T-cell (primary cell): ENCODE results near the gene MBD5. TPM values are rescaled to one million over a fixed set of nuclear protein-coding genes. Genes with fewer than 3 reads are reported as not detected.

Source experiments
- ATAC-seq, 4 experiments: fragments of 200-7000 bp in 3 of 4; fragments of 150-1000 bp in 1 of 4; cut with Tn5 transposase; replicated peaks in 1 of 4; 1 replicate in 3 of 4; 2 replicates in 1 of 4; pipeline ENCODE4 v1.10.0; 2021; ENCODE audit warnings: moderate library complexity in 3 of 4, mild to moderate bottlenecking in 2 of 4, moderate number of reproducible peaks in 1 of 4
- CTCF ChIA-PET, 2 donors: fragments of 300-600 bp; sonication (Branson Sonifier 250); formaldehyde crosslinking; loops; one replicate each; lab custom pipeline; 2022; ENCODE audit warnings: antibody characterized with exemption in 2 of 2; lab: Charles Lee
- POLR2A ChIA-PET, 2 donors: fragments of 300-600 bp; sonication (Branson Sonifier 250); formaldehyde crosslinking; loops; one replicate each; lab custom pipeline; 2022; ENCODE audit warnings: antibody characterized with exemption in 2 of 2; lab: Charles Lee
- DNase-seq, 35 experiments: peaks; one replicate each; pipeline versions ENCODE4 v3.0.0 to v3.0.0-alpha.2; 2013 to 2023
- H3K27ac ChIP-seq: one replicate; pipeline ENCODE4 v1.5.1; 2013; ENCODE audit warnings: low read length
- H3K27me3 ChIP-seq, 2 experiments: replicated peaks in 1 of 2; 1 replicate in 1 of 2; 2 replicates in 1 of 2; pipeline versions ENCODE4 v1.6.1 to v1.7.0; 2013; ENCODE audit warnings: low read length in 1 of 2, mixed read lengths in 1 of 2; ENCODE audit not compliant: control insufficient read depth in 2 of 2, insufficient read depth in 2 of 2; ENCODE audit errors: extremely low read depth in 1 of 2
- H3K36me3 ChIP-seq, 2 donors: 1 replicate in 1 of 2; 2 replicates in 1 of 2; pipeline versions ENCODE4 v1.6.1 to v1.7.0; 2013; ENCODE audit warnings: low read length in 1 of 2; ENCODE audit not compliant: control insufficient read depth in 2 of 2, insufficient read depth in 1 of 2; ENCODE audit errors: extremely low read depth in 1 of 2
- H3K4me1 ChIP-seq, 2 experiments: 1 replicate in 1 of 2; 2 replicates in 1 of 2; pipeline versions ENCODE4 v1.6.1 to v1.7.0; 2013; ENCODE audit warnings: low read length in 2 of 2, mixed read lengths in 1 of 2; ENCODE audit not compliant: insufficient read depth in 2 of 2, control insufficient read depth in 1 of 2; ENCODE audit errors: extremely low read depth in 1 of 2
- H3K4me3 ChIP-seq, 2 donors: 1 replicate in 1 of 2; 2 replicates in 1 of 2; pipeline versions ENCODE4 v1.5.1 to v1.7.0; 2013; ENCODE audit warnings: mild to moderate bottlenecking in 2 of 2, low read length in 1 of 2, moderate library complexity in 1 of 2; ENCODE audit not compliant: control insufficient read depth in 1 of 2; ENCODE audit errors: extremely low read depth in 1 of 2
- H3K9me3 ChIP-seq: 2 replicates; pipeline ENCODE4 v1.7.0; 2013
- H3K27ac Mint-ChIP-seq, 2 donors: one replicate each; pipeline ENCODE4 v1.8.0; 2020 to 2021; ENCODE audit warnings: mild to moderate bottlenecking in 2 of 2, mixed read lengths in 2 of 2
- H3K27me3 Mint-ChIP-seq, 2 donors: one replicate each; pipeline ENCODE4 v1.8.0; 2021 to 2022; ENCODE audit warnings: mixed read lengths in 2 of 2
- H3K36me3 Mint-ChIP-seq: one replicate; pipeline ENCODE4 v1.8.0; 2021; ENCODE audit warnings: mixed read lengths
- H3K4me1 Mint-ChIP-seq, 3 donors: one replicate each; pipeline ENCODE4 v1.8.0; 2020 to 2022; ENCODE audit warnings: mixed read lengths in 3 of 3, mild to moderate bottlenecking in 1 of 3
- H3K4me3 Mint-ChIP-seq, 3 donors: one replicate each; pipeline ENCODE4 v1.8.0; 2020 to 2022; ENCODE audit warnings: mild to moderate bottlenecking in 3 of 3, mixed read lengths in 3 of 3, moderate library complexity in 3 of 3
- H3K9me3 Mint-ChIP-seq, 3 donors: one replicate each; pipeline ENCODE4 v1.8.0; 2020 to 2022; ENCODE audit warnings: mixed read lengths in 3 of 3
- WGBS: methylation state at CpG from one replicate; pipeline ENCODE4 v1.1.5; 2013; ENCODE audit warnings: missing lambda C conversion rate; ENCODE audit not compliant: insufficient coverage; 5-methylcytosine and 5-hydroxymethylcytosine counted together
- total RNA-seq, 35 experiments: library from RNA in 6 of 35; stranded (reverse) in 6 of 35; fragments of 120-200 nt in 1 of 35; gene quantifications; one replicate each; pipeline versions ENCODE4 v1.2.1 to v1.2.4 and lab custom pipeline; 2013 to 2026

Gene MBD5
- total RNA-seq, 5 donors from 2014 or later (not counting 1 experiment from before 2014, with no cell fraction given), result 34.6 to 81.9 (median 45.6) TPM

DNA sequence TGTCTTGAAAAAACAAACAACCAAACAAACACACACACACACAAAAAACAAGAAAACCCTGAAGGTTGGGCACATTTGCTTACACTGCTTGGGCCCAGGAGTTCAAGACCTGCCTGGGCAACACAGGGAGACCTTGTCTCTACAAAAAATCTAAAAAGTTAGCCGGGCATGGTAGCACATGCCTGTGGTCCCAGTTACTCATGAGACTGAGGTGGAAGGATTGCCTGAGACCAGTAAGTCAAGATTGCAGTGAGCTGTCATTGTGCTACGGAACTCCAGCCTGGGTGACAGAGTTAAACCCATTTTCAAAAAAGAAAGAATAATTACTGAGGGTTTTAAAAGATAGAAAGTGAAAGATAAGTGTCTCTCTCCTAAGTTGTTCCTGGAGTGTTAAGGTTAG lies 103.4 kb downstream of the MBD5 start:
- ChIA-PET CTCF (no interaction called here), POLR2A (no interaction called here)
- H3K4me1 Mint-ChIP-seq, result peaks cover 1 to 16% (median 6%) of the 10 kb centered on the region in 3 donors
- no peaks in the 10 kb centered on the region for H3K36me3 ChIP-seq
- no peaks in the 10 kb centered on the region for H3K27me3 ChIP-seq
- H3K4me3 ChIP-seq, result no peak overlapping the region
- DNase-seq (no peak), ATAC-seq (no peak)
- no peak overlapping the region for H3K4me3 Mint-ChIP-seq
- no peaks in the 10 kb centered on the region for H3K27me3 Mint-ChIP-seq
- no peaks in the 10 kb centered on the region for H3K9me3 ChIP-seq
- H3K4me1 ChIP-seq, result no peaks in the 10 kb centered on the region
- H3K27ac ChIP-seq, result no peak overlapping the region
- H3K27ac Mint-ChIP-seq, result no peak overlapping the region
- H3K36me3 Mint-ChIP-seq, result peaks cover 23% of the 10 kb centered on the region
- H3K9me3 Mint-ChIP-seq, result peaks cover 0 to 5% (median 4%) of the 10 kb centered on the region in 3 donors
- 100% methylated on average over 1 of the region's 2 CpGs for WGBS

DNA sequence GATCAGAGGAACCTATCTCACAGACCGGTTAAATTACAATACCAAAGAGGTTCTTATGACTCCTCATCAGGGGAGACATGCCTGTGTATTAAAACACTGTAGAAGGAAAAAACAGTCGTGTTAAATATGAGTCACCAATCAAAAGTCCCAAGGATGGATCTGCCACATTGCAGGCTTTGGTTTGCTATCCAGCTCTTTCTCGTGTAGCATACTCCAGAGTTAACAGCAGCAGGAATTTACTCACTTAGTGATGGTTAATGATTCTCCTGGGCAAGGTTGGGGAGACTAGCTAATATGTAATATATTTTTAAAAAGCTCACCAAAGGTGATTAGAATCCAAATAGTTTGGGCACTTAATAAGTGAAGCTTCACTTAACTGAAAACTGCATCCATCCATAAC lies 109.7 kb downstream of the MBD5 start:
- Histone ChIP-seq H3K27me3 (no peaks in the 10 kb centered on the region), H3K4me3 (no peak overlapping the region), H3K36me3 (no peaks in the 10 kb centered on the region), H3K9me3 (no peaks in the 10 kb centered on the region), H3K27ac (no peak overlapping the region), H3K4me1 (no peaks in the 10 kb centered on the region)
- H3K4me3 Mint-ChIP-seq, result no peak overlapping the region
- H3K27ac Mint-ChIP-seq, result no peak overlapping the region
- POLR2A ChIA-PET, result no interaction called here
- H3K4me1 Mint-ChIP-seq, result peaks cover 1 to 10% (median 6%) of the 10 kb centered on the region in 3 donors
- no peak for ATAC-seq
- no CpG with 5 or more reads among the region's 3 CpGs for WGBS
- no peaks in the 10 kb centered on the region for H3K9me3 Mint-ChIP-seq
- CTCF ChIA-PET, result no interaction called here
- no peaks in the 10 kb centered on the region for H3K27me3 Mint-ChIP-seq
- H3K36me3 Mint-ChIP-seq, result peaks cover 7% of the 10 kb centered on the region
- DNase-seq, result no peak

DNA sequence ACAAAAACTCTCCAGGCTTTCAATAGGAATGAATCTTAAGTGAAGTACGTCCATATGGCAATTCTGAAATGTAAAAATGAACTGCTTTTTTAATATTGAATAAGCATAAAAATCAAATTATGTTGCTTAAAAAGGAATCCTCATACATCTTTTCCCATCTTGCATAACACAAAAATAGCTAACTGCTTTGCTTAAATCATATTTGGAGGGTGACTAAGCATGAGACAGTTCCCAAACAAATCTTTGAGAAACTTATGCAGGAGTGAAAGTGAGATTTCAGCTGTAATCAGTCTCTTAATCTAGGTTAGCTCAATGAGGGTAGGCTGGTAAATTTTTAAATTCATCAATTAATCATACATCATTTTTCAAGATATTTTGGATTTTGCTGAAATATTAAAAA lies 111.5 kb downstream of the MBD5 start:
- H3K27me3 ChIP-seq, result no peaks in the 10 kb centered on the region
- POLR2A ChIA-PET, result no interaction called here
- ATAC-seq (no peak), DNase-seq (no peak)
- H3K9me3 Mint-ChIP-seq, result no peaks in the 10 kb centered on the region
- WGBS, result no CpG with 5 or more reads among the region's 1 CpG
- H3K27ac ChIP-seq, result no peak overlapping the region
- H3K36me3 ChIP-seq, result no peaks in the 10 kb centered on the region
- peaks cover 9% of the 10 kb centered on the region for H3K36me3 Mint-ChIP-seq
- no peaks in the 10 kb centered on the region for H3K9me3 ChIP-seq
- no peaks in the 10 kb centered on the region for H3K27me3 Mint-ChIP-seq
- no peak overlapping the region for H3K4me3 ChIP-seq
- H3K4me1 Mint-ChIP-seq, result peaks cover 0 to 12% (median 6%) of the 10 kb centered on the region in 3 donors
- H3K27ac Mint-ChIP-seq, result no peak overlapping the region
- no peaks in the 10 kb centered on the region for H3K4me1 ChIP-seq
- CTCF ChIA-PET, result interaction anchor here in 1 of 2 donors (0.6 kb wide), 1 partner anchor 472 kb away, joined by 3 read pairs; no protein-coding TSS in a partner anchor
- H3K4me3 Mint-ChIP-seq, result no peak overlapping the region

DNA sequence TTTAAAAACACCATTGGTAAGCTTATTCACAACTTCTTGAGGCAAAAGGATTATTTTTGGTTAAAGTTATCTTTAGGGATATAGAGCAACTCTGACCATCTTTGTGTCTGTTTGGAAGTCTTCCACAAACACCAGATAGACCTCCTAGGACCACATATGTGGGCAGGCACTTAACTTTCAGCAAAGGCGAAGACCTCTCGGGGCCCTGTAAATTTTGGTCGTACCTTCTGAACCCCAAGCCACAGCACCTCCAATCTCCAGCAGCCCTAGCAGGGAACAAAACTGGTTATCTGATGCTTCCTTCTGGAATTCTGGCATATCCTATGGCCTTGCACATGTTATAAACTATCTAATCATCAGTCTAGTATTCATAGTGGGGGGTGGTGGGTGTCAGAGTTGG lies 114.8 kb downstream of the MBD5 start:
- Histone ChIP-seq H3K9me3 (no peaks in the 10 kb centered on the region), H3K4me1 (no peaks in the 10 kb centered on the region), H3K4me3 (no peak overlapping the region), H3K27me3 (no peaks in the 10 kb centered on the region), H3K27ac (no peak overlapping the region), H3K36me3 (no peaks in the 10 kb centered on the region)
- no peak for ATAC-seq
- ChIA-PET CTCF (no interaction called here), POLR2A (no interaction called here)
- Mint-ChIP-seq H3K4me3 (no peak overlapping the region), H3K36me3 (peaks cover 11% of the 10 kb centered on the region), H3K27ac (no peak overlapping the region), H3K27me3 (no peaks in the 10 kb centered on the region), H3K4me1 (peaks cover 0 to 6% (median 4%) of the 10 kb centered on the region in 3 donors), H3K9me3 (no peaks in the 10 kb centered on the region)
- DNase-seq, result no peak
- 100% methylated on average over 1 of the region's 3 CpGs for WGBS

DNA sequence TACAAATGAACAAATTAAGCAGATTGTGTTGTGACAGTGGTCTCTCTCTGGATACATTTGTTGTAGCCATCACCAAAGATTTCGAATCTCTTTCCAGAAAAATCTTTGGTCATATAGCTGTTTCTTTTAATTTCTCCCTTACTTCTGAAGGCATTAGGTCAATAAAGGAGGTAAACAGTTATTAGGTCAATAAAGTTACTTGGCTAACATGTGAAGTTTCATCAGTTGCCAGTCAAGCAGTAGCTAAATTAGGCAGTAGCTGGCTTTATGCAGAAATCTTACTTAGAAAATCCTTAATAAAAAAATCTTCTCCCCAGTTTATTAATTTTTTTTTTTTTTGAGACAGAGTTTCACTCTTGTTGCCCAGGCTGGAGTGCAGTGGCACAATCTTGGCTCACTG lies 115.5 kb downstream of the MBD5 start:
- no peaks in the 10 kb centered on the region for H3K36me3 ChIP-seq
- POLR2A ChIA-PET, result no interaction called here
- CTCF ChIA-PET, result interaction anchor here in 1 of 2 donors (0.7 kb wide), 1 partner anchor 214 kb away, joined by 4 read pairs; no protein-coding TSS in a partner anchor
- H3K4me1 Mint-ChIP-seq, result peaks cover 0 to 6% (median 0%) of the 10 kb centered on the region in 3 donors
- no peaks in the 10 kb centered on the region for H3K27me3 ChIP-seq
- H3K27ac Mint-ChIP-seq, result no peak overlapping the region
- DNase-seq, result no peak
- ATAC-seq, result no peak
- no peaks in the 10 kb centered on the region for H3K27me3 Mint-ChIP-seq
- WGBS, result no CpG with 5 or more reads among the region's 1 CpG
- H3K4me3 Mint-ChIP-seq, result no peak overlapping the region
- H3K27ac ChIP-seq, result no peak overlapping the region
- no peak overlapping the region for H3K4me3 ChIP-seq
- no peaks in the 10 kb centered on the region for H3K9me3 Mint-ChIP-seq
- H3K9me3 ChIP-seq, result no peaks in the 10 kb centered on the region
- peaks cover 14% of the 10 kb centered on the region for H3K36me3 Mint-ChIP-seq
- H3K4me1 ChIP-seq, result no peaks in the 10 kb centered on the region

DNA sequence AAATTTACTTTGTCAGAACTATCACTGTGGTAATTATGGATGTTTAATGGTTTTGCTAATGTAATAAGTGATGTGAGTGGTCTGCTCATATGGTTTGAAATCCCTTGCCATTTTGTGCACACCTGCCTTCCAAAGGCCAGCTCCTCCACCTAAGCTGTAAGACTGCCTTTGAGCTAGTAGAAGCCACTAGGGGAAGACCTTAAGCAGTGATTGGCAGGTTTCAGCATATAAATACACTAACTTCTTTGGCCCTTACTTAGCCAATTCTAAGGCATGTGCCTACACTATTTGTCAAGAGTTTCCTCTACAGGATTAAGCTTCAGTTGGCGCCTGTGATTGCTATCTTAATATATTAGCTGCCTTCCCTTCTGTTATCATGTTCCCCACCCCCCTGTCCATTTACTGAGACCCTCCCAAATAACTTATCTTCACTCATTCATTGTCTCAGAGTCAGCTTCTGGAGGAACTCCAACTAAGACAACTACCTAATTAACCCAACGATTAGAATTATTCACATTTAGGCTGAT lies 141.1 kb downstream of the MBD5 start:
- Histone ChIP-seq H3K27ac (no peak overlapping the region), H3K4me1 (no peaks in the 10 kb centered on the region), H3K4me3 (no peak overlapping the region), H3K9me3 (no peaks in the 10 kb centered on the region), H3K27me3 (no peaks in the 10 kb centered on the region), H3K36me3 (no peaks in the 10 kb centered on the region)
- ChIA-PET POLR2A (interaction anchor here in 1 of 2 donors (0.6 kb wide), 1 partner anchor 583 kb away, joined by 8 read pairs; no protein-coding TSS in a partner anchor), CTCF (no interaction called here)
- Mint-ChIP-seq H3K27me3 (no peaks in the 10 kb centered on the region), H3K27ac (no peak overlapping the region), H3K36me3 (peaks cover 8% of the 10 kb centered on the region), H3K9me3 (no peaks in the 10 kb centered on the region), H3K4me3 (no peak overlapping the region), H3K4me1 (peaks cover 0 to 5% (median 0%) of the 10 kb centered on the region in 3 donors)
- DNase-seq (no peak), ATAC-seq (no peak)
- 100% methylated on average over 1 of the region's 2 CpGs for whole genome bisulfite sequencing
